Activated CD4-positive, alpha-beta T cell treated with anti-CD3 and anti-CD28 coated beads, Interleukin-2, amount 50 U/mL, for 4 hours (primary cell): ENCODE data around the gene C4BPB.

Experiments
- DNase-seq, 2 experiments: peaks; one replicate each; pipeline ENCODE4 v3.0.0-alpha.2; 2020

C4BPB gene

GRCh38 chr1:207089627-207090355, 1.1 kb downstream of the C4BPB start:
- DNase-seq, result no peak

- no peak for DNase-seq
These were observed 2.7 kb downstream of the C4BPB start for GRCh38 chr1:207091200-207091908.

- DNase-seq, result no peak
These were observed 5.3 kb downstream of the C4BPB start for GRCh38 chr1:207093944-207094343.

- no peak for DNase-seq
These were observed 9.2 kb downstream of the C4BPB start for GRCh38 chr1:207097871-207098324.

- no peak for DNase-seq
These were observed 13.1 kb downstream of the C4BPB start for GRCh38 chr1:207101720-207102119.

- DNase-seq, result no peak
These were observed 13.5 kb downstream of the C4BPB start for GRCh38 chr1:207102146-207102545.

GRCh38 chr1:207102659-207103058, 14.0 kb downstream of the C4BPB start:
- DNase-seq, result no peak

- no peak for DNase-seq
These were observed 15.3 kb downstream of the C4BPB start, which contains the start of gene C4BPA for GRCh38 chr1:207103892-207104373. TSS of gene C4BPA (plus strand) at chr1:207104233. CDS start at chr1:207113026, 8,793 bp downstream.

GRCh38 chr1:207109004-207109403, 20.3 kb downstream of the C4BPB start:
- no peak for DNase-seq

- DNase-seq, result no peak
These were observed 24.1 kb downstream of the C4BPB start for GRCh38 chr1:207112616-207113296.

- no peak for DNase-seq
These were observed 26.6 kb downstream of the C4BPB start for GRCh38 chr1:207115269-207115668.

GRCh38 chr1:207124389-207124788, 35.7 kb downstream of the C4BPB start:
- DNase-seq, result no peak

GRCh38 chr1:207128336-207128921, 39.8 kb downstream of the C4BPB start:
- DNase-seq, result no peak

- DNase-seq, result no peak
These were observed 40.4 kb downstream of the C4BPB start for GRCh38 chr1:207129053-207129452.

- no peak for DNase-seq
These were observed 41.8 kb downstream of the C4BPB start for GRCh38 chr1:207130252-207131036.

GRCh38 chr1:207131163-207131562, 42.5 kb downstream of the C4BPB start:
- no peak for DNase-seq

GRCh38 chr1:207134581-207134980, 45.9 kb downstream of the C4BPB start:
- DNase-seq, result no peak

GRCh38 chr1:207139616-207140015, 51.0 kb downstream of the C4BPB start:
- no peak for DNase-seq

GRCh38 chr1:207140536-207140935, 51.9 kb downstream of the C4BPB start:
- DNase-seq, result no peak

GRCh38 chr1:207145401-207146058, 56.9 kb downstream of the C4BPB start:
- no peak for DNase-seq
